ENCODE data around the gene GNPAT.

Gene GNPAT

DNA sequence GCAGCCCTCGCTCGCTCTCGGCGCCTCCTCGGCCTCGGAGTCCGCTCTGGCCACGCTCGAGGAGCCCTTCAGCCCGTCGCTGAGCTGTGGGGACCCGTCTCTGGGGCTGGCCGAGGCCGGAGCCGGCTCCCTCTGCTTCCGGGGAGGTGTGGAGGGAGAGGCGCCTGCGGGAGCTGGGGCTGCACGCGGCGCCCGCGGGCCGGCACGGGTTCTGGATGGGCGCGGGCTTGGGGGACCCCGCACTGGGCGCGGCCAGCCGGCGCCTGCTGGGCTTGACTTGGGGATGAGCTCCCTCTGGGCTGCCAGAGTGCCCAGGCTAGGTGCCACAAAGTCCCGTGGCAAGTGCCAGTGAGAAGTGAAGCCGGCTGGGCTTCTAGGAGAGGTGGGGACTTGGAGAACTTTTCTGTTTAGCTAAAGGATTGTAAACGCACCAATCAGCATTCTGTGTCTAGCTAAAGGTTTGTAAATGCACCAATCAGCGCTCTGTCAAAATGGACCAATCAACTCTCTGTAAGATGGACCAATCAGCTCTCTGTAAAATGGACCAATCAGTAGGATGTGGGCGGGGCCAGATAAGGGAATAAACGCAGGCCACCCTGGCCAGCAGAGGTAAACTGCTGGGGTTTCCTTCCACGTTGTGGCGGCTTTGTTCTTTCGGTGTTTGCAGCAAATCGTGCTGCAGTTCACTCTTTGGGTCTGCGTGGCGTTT lies 76.4 kb downstream of the GNPAT start:
- no peak for DNase-seq (ENCODE audit: low read depth)

DNA sequence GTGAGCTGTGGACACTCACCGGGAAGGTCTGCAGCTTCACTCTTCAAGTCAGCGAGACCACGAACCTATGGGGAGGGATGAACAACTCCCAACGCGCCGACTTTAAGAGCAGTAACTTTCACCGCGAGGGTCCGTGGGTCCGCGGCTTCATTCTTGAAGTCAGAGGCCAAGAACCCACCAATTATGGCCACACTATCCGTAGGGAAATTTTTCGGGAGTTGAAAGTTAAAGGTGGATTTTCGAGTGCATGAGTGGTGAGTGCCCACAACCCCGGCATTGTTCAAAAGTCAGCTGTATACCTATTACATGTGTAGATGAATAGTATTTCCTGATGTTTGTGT lies 77.0 kb downstream of the GNPAT start:
- no peak for DNase-seq (ENCODE audit: low read depth)

DNA sequence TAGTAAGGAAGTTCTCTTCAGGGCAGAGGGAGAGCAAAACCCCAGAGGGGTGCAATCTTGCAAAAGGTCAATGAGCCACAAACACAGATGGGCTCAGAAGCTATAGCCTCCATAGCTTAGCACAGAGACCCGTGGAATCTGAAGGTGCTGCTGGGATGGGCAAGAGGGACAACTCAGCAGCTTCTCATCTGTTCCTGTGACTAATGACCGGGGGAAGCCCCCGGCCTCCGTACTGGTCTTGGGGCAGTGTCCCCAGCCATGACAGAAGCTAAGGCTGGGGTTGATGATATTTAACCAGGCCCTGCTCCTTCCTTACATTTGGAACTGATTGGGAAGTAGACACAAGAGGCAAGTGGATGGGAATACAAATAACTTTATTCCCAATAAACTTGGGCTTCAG lies 77.6 kb downstream of the GNPAT start:
- no peak for DNase-seq (ENCODE audit: low read depth)

DNA sequence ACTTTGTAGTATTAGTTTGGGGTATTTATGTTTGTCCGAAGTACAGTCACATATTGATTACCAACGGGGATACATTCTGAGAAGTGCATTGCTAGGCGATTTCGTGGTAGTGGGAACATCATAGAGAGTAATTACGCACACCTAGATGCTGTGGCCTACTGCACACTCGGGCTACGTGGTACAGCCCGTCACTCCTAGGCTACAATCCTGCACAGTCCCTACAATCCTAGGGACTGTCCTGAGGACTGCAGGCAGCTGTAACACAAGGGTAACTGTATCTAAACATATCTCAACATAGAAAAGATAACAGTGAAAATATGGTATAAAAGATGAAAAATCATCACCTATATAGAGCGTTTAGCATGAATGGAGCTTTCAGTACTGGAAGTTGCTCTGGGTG lies 78.1 kb downstream of the GNPAT start:
- DNase-seq (ENCODE audit: low read depth): no peak

DNA sequence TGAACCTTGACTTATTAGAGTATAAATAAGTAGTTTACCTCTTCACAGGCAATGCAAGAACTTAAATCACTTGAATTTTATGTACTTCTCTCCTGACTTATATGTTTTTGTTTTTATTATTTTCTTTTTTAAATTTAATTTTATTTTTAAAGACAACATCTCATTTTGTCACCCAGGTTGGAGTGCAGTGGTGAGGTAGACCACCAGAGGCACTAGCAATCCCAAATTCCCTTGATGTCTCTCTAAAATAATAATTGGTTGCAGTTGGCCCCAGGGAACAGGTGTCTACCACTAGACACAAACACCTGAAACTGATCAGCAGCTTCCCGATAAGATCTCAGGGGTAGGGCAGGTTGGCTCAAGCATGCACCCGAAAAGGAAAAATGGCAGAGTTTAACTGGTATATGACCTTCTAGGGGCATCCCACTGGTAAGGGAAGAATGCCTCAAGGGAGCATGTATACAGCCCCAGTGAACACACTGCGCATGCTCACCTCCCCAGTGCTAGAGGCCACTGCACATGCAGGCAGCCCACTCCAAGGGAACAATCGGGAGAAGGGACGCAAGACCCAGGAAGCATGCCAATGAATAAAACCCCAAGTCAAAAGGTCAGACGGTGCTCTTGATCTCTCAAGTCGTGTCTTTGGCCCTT lies 82.0 kb downstream of the GNPAT start:
- no peak for DNase-seq (ENCODE audit: low read depth)

DNA sequence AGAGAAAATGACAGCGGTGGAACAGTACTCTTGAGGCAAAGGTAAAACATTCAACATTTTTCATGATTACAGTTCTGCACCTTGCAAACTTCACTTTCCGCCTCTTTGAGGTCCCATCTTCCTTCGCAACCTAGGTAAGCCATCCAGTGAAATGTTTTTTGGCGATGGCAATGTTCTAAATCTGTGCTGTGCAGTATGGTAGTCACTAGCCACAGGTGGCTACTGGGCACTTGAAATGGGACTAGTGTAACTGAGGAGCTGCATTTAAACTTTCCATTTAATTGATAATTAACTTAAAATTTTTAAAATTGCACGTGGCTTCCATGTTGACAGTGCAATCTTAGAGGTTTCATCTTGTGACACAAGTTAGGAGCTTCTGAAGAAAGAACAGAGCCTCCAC lies 83.6 kb downstream of the GNPAT start:
- DNase-seq (ENCODE audit: low read depth): no peak

DNA sequence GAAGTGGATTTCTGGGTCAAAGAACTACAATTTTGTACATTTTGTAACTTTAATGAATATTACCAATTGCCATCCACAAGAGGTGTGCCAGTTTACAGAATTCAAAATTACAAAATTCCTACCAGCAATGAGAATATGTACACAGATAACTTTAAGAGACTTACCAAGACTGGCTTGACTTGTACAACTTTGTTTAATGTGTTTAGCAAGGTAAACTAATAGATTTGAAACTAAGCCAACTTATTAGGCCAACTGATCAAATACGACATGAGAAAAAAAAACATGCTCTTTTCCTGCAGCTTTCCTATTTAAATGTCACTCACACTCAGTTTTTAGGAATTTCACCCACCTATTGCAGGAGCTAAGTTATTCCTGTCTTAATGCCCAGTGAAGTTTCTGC lies 85.2 kb downstream of the GNPAT start:
- no peak for DNase-seq (ENCODE audit: low read depth)
